Body of pancreas (tissue), 4 donors: Measurements from ENCODE around the gene TAS2R5.

ENCODE experiments used
- CTCF ChIP-seq, 7 experiments: fragments of 450-650 bp in 4 of 7; fragments of 200-600 bp in 3 of 7; sonication (generic) in 3 of 7; IDR thresholded peaks; one replicate each; pipeline ENCODE4 v1.5.1; 2016 to 2019; ENCODE audit warnings: antibody characterized with exemption in 7 of 7
- POLR2A ChIP-seq, 3 donors: fragments of 450-650 bp; IDR thresholded peaks; one replicate each; pipeline ENCODE4 v1.6.1; 2016; ENCODE audit warnings: antibody characterized with exemption in 3 of 3, mild to moderate bottlenecking in 2 of 3

DNA sequence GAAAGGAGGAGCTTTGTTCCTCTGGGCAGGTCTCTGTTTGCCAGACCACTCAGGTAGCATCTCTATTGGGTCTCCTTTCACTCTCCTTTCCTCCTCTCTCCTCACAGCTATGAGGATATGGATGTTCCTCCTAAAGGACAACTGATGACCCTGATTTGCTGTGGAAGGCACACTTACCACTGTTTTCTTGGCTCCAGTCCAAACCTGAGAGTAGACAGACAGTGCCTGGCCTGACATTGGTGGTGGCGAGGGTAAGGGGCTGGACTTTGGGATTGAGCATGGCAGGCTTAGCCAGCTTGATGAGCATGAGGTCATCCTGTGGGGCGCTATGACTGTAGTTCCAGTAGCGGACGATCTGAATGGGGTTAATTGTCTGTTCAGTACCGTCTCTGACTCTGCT is 47.7 kb downstream of the TAS2R5 start:
- no peak for TF ChIP-seq CTCF (IDR thresholded peaks at IDR 0.05)
- no peak for TF ChIP-seq POLR2A (IDR thresholded peaks at IDR 0.05)
